HG03103 (cell line): Measurements from ENCODE around the gene PIK3C2B.
"Not testable (repeated sequence)": the region's sequence is repeated elsewhere in the genome, so short reads cannot be mapped to it uniquely, and the experiment has no call there.

Experiments used
- ATAC-seq: cut with Tn5 transposase; IDR thresholded peaks from one replicate; pipeline ENCODE4 v1.9.1; 2021; ENCODE audit warnings: low read depth; ENCODE audit not compliant: unreplicated experiment

Gene PIK3C2B

GRCh38 chr1:204494281-204495077 is at the start of gene PIK3C2B:
TSS of gene PIK3C2B (minus strand) at chr1:204494805. CDS start at chr1:204469802, 25,003 bp downstream.
- peak; percentile 68 for ATAC-seq

- ATAC-seq: no peak
Measured at GRCh38 chr1:204544321-204544720, 49.7 kb upstream of the PIK3C2B start.

GRCh38 chr1:204541626-204542025 is 47.0 kb upstream of the PIK3C2B start:
- no peak for ATAC-seq

- ATAC-seq: no peak
Measured at GRCh38 chr1:204532832-204533231, 38.2 kb upstream of the PIK3C2B start.

DNA sequence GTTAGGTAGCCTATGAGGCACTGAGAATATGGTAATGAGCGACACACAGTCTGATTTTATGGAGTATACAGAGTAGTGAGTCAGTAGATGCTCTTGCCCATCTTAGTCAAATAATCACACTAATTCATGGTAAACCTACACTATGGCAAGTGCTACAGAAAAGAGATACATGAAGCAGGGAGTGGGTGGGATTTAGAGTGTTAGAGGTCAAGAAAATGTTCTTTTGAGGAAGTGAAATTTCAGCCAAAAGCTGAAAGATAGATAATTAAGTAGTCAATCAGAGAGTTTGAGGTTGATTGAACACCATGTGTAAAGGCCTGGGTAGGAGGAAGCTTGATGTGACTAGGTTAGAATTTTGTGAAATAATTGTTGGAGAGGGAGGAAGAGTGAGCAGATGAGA is 36.3 kb upstream of the PIK3C2B start:
- ATAC-seq: peak; percentile 82

- ATAC-seq: no peak
Measured at GRCh38 chr1:204529371-204529895, 34.8 kb upstream of the PIK3C2B start.

DNA sequence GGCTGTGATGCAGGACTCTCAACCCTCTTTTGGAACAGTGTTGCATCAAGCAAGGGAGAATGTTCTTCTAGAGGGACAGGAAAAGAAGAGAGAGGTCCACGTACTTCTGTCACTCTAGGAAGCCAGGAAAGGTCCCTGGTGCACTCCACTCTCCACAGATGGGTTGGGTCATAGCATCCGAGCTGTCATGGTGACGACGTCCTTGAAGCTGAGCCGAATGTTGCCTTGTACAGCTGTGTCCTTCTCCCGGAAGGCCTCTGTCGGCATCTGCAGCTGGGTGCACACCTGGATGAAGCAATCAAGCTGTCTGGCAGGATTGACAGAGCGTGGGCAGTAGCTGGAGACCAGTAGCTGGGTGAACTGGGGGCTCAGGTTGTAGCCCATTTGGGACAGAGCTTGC is 34.1 kb upstream of the PIK3C2B start:
- ATAC-seq: no peak

- ATAC-seq: no peak
Measured at GRCh38 chr1:204528241-204528640, 33.6 kb upstream of the PIK3C2B start.

DNA sequence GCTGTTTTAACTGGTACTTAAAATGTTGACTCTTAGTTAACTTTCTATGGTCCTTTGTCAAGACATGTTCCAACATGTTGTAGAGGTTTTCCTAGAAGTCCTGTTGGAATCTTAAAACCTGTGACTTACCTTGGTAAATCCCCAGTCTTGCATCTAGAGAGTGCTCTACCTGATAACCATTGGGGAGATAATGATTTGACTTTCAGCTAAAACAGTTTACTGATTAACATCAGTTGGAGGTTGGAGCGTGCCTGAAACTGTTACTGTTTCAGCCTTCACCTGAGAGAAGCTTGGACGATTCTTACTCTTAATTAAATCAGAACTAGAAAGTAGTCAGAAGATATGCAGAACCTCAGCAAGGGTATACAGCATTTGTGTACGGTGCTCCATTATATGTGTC is 30.4 kb upstream of the PIK3C2B start:
- no peak for ATAC-seq

- no peak for ATAC-seq
Measured at GRCh38 chr1:204523605-204524215, 29.1 kb upstream of the PIK3C2B start.

GRCh38 chr1:204521941-204522521 is 27.4 kb upstream of the PIK3C2B start:
- ATAC-seq: not testable (repeated sequence)

DNA sequence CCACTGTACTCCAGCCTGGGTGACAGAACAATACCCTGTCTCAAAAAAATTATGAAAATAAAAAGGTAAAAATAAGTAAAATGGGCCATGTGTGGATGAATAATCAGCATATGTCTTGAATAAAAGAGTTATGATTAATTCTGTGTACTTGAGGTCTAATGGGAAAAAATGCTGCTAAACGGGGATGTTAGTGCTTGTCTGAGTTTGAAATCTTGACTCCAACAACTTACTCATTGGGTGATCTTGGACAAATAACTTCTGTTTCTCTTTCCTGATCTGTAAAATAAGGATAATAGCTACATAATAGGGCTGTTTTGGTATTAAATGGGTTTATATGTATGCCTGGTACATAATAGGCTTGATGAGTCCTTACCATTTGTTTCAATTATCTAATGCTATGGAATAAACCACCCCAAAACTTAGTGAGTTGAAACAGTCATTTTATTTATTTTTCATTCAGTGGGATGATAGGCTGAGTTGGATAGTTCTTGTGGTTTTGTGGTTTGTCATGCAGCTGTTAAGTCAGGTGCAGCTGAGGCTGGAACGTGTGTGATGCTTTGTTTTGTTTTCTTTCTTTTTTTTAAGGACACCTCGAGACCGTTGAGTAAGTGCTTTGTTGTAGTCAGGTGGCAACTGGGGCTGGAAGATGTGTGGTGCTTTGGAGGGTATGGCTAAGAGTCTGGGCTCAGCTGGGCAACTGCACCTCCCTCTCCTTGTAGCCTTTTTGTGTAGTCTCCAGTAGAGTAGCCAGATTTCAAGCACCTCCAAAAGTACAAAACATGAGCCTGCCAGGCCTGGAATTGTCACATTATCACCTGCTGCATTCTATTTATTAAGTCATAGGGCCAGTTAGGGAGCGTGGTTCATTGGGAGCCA is 26.5 kb upstream of the PIK3C2B start:
- peak; percentile 48 for ATAC-seq

DNA sequence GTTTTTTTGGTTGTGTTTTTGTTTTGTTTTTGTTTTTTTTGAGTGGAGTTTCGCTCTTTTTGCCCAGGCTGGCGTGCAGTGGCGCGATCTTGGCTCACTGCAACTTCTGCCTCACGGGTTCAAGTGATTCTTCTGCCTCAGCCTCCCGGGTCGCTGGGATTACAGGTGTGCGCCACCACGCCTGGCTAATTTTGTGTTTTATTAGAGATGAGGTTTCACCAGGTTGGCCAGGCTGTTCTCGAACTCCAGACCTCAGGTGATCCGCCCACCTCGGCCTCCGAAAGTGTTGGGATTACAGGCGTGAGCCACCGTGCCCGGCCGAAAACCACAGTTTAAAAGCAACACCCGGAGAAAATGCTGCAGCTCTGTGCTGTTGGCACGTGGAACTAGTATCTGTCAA is 22.8 kb upstream of the PIK3C2B start:
- ATAC-seq: not testable (repeated sequence)

DNA sequence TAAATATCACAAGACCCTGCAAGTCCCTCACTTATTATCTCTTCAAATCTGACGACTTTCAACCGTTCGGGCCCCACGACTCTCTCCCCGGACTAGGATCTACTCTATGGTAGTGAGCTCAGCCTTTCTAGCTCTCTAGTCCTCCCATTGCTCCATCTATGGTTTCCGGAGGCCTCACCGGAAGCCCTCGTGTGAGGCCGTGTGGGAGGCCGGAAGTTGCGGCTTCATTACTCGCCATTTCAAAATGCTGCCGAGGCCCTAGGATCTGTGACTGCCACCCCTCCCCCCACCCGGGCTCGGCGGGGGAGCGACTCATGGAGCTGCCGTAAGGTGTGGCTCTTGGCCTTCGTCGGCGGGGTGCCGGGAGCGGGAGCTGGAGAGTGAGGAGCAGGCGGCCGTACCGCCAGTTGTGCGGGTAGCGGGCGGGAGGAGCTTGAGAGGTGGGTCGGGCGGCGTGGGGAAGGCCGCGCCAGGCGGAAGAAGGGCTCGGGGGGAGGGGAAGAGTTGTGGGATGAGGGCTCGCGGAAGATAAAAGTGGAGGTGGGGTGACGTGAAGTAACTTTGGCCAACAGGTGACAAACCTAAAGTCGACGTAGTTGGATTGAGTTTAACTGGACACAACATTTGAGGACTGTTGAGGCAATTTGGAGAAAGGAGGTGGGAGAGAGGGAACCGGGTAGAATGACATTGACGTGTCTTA is 21.7 kb upstream of the PIK3C2B start, which contains the start of gene MDM4:
Gene MDM4, plus strand, starts transcription at position 227 of the 700 bp plus-strand sequence. CDS start 9,113 bp downstream, outside the sequence.
- peak; percentile 76 for ATAC-seq

- no peak for ATAC-seq
Measured at GRCh38 chr1:204514828-204515227, 20.2 kb upstream of the PIK3C2B start.

GRCh38 chr1:204513117-204513716 is 18.6 kb upstream of the PIK3C2B start:
- no peak for ATAC-seq

DNA sequence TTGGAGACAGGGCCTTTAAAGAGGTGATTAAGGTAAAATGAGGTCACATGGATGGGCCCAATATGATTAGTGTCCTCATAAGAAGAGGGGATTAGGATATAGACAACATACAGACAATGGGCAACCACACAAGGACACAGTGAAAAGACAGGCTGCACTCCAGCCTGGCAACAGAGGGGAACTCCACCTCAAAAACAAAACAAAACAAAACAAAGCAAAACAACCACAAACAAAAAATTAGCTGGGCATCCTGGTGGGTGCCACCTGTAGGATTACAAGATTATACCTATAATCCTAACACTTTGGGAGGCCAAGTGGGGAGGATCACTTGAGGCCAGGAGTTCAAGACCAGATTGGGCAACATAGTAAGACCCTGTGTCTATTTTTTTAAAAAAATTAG is 16.8 kb upstream of the PIK3C2B start:
- no peak for ATAC-seq

- no peak for ATAC-seq
Measured at GRCh38 chr1:204509186-204509635, 14.6 kb upstream of the PIK3C2B start.
